IMR-90 (cell line): Measurements from ENCODE around the gene TNN. TPM values are rescaled to one million over a fixed set of nuclear protein-coding genes. Genes with fewer than 3 reads are reported as not detected.

Experiments
- ATAC-seq: fragments of 200-7000 bp; cut with Tn5 transposase; 2 replicates; pipeline ENCODE4 v1.9.1; 2020; ENCODE audit warnings: low read depth, mild to moderate bottlenecking, moderate library complexity
- BruUV-seq: library from RNA; stranded (reverse); fragments of 400-500 nt; replicated peaks from 2 replicates; lab custom pipeline; 2021; lab: Mats Ljungman, UMichigan
- CTCF ChIA-PET: fragments of 300-600 bp; formaldehyde crosslinking; extraction: SDS; loops from one replicate; lab custom pipeline; 2021; ENCODE audit warnings: antibody characterized with exemption; lab: Yijun Ruan, JAX
- POLR2A ChIA-PET: fragments of 300-600 bp; sonication (Branson Sonifier 250); formaldehyde crosslinking; loops from one replicate; lab custom pipeline; 2022; ENCODE audit warnings: antibody characterized with exemption; ENCODE audit not compliant: unreplicated experiment; lab: Charles Lee
- DNase-seq: peaks from one replicate; pipeline ENCODE4 v3.0.0; 2013
- H2AFZ ChIP-seq: replicated peaks from 2 replicates; pipeline ENCODE3; 2013; ENCODE audit warnings: low read length, mild to moderate bottlenecking; ENCODE audit not compliant: poor library complexity
- H2AK5ac ChIP-seq: 2 replicates; pipeline ENCODE4 v1.6.1; 2013; ENCODE audit warnings: low read depth, low read length, inconsistent platforms
- H2AK9ac ChIP-seq: replicated peaks from 2 replicates; pipeline ENCODE3; 2013; ENCODE audit warnings: mild to moderate bottlenecking, low read depth, low read length, moderate library complexity; ENCODE audit not compliant: poor library complexity
- H2BK120ac ChIP-seq: 2 replicates; pipeline ENCODE4 v1.6.1; 2013; ENCODE audit warnings: low read depth, low read length, inconsistent platforms
- H2BK15ac ChIP-seq: 3 replicates; pipeline ENCODE4 v1.6.1; 2013; ENCODE audit warnings: low read depth, low read length, inconsistent platforms
- H2BK20ac ChIP-seq: 2 replicates; pipeline ENCODE4 v1.6.1; 2013; ENCODE audit warnings: low read depth, mild to moderate bottlenecking, inconsistent platforms, low read length, moderate library complexity
- H2BK5ac ChIP-seq: 2 replicates; pipeline ENCODE4 v1.6.1; 2013; ENCODE audit warnings: mild to moderate bottlenecking, low read depth, low read length, inconsistent platforms; ENCODE audit not compliant: poor library complexity, severe bottlenecking
- H3K14ac ChIP-seq: replicated peaks from 2 replicates; pipeline ENCODE4 v1.6.1; 2013; ENCODE audit warnings: low read depth, low read length, inconsistent platforms
- H3K18ac ChIP-seq: 2 replicates; pipeline ENCODE4 v1.6.1; 2013; ENCODE audit warnings: low read depth, low read length, control low read depth
- H3K23ac ChIP-seq: 2 replicates; pipeline ENCODE4 v1.6.1; 2013; ENCODE audit warnings: low read depth, low read length, inconsistent platforms
- H3K27ac ChIP-seq: 2 replicates; pipeline ENCODE4 v1.5.1; 2013; ENCODE audit warnings: mild to moderate bottlenecking, control low read depth, low read length; ENCODE audit not compliant: insufficient read depth
- H3K27me3 ChIP-seq: 2 replicates; pipeline ENCODE4 v1.6.1; 2013; ENCODE audit warnings: low read length; ENCODE audit not compliant: control insufficient read depth, insufficient read depth
- H3K36me3 ChIP-seq: 2 replicates; pipeline ENCODE4 v1.6.1; 2013; ENCODE audit warnings: low read length, mixed read lengths; ENCODE audit not compliant: control insufficient read depth, insufficient read depth
- H3K4ac ChIP-seq: 2 replicates; pipeline ENCODE4 v1.6.1; 2013; ENCODE audit warnings: low read depth, low read length, inconsistent platforms
- H3K4me1 ChIP-seq: 2 replicates; pipeline ENCODE4 v1.6.1; 2013; ENCODE audit warnings: low read length, mixed read lengths; ENCODE audit not compliant: control insufficient read depth, insufficient read depth
- H3K4me2 ChIP-seq: 2 replicates; pipeline ENCODE4 v1.6.1; 2013; ENCODE audit warnings: low read depth, mild to moderate bottlenecking, control low read depth, low read length, moderate library complexity
- H3K4me3 ChIP-seq: 2 replicates; pipeline ENCODE4 v1.5.1; 2013; ENCODE audit warnings: low read depth, mild to moderate bottlenecking, control low read depth, low read length, moderate library complexity; ENCODE audit not compliant: insufficient read depth
- H3K56ac ChIP-seq: 2 replicates; pipeline ENCODE4 v1.6.1; 2013; ENCODE audit warnings: low read length, inconsistent platforms; ENCODE audit not compliant: insufficient read depth; ENCODE audit errors: extremely low read depth
- H3K79me1 ChIP-seq, 2 experiments: 2 replicates each; pipeline ENCODE4 v1.6.1; 2013; ENCODE audit warnings: low read length in 2 of 2, inconsistent platforms in 1 of 2, low read depth in 1 of 2
- H3K9ac ChIP-seq: 2 replicates; pipeline ENCODE4 v1.6.1; 2013; ENCODE audit warnings: low read depth, low read length, control low read depth
- H3K9me1 ChIP-seq: 2 replicates; pipeline ENCODE4 v1.6.1; 2013; ENCODE audit warnings: low read length, inconsistent platforms; ENCODE audit not compliant: insufficient read depth
- H3K9me3 ChIP-seq: 2 replicates; pipeline ENCODE4 v1.6.1; 2013; ENCODE audit warnings: low read length; ENCODE audit not compliant: control insufficient read depth, insufficient read depth
- H4K20me1 ChIP-seq: 2 replicates; pipeline ENCODE4 v1.6.1; 2013; ENCODE audit warnings: low read length, inconsistent platforms; ENCODE audit not compliant: insufficient read depth
- H4K5ac ChIP-seq: 2 replicates; pipeline ENCODE4 v1.6.1; 2013; ENCODE audit warnings: mild to moderate bottlenecking, low read depth, low read length, control low read depth
- H4K8ac ChIP-seq, 2 experiments: 2 replicates each; pipeline ENCODE4 v1.6.1; 2013; ENCODE audit warnings: low read depth in 2 of 2, low read length in 2 of 2, control low read depth in 1 of 2, inconsistent platforms in 1 of 2
- H4K91ac ChIP-seq: 2 replicates; pipeline ENCODE4 v1.6.1; 2013; ENCODE audit warnings: low read depth, low read length, inconsistent platforms; ENCODE audit not compliant: insufficient read depth
- BHLHE40 ChIP-seq: fragments of 150-350 bp; IDR thresholded peaks from 2 replicates; pipeline ENCODE4 v1.6.1; 2016; ENCODE audit warnings: mild to moderate bottlenecking, low read depth, low read length
- CEBPB ChIP-seq: IDR thresholded peaks from 2 replicates; pipeline ENCODE4 v1.6.1; 2012; ENCODE audit warnings: low read depth, low read length, improper control_type of control experiment
- MAFK ChIP-seq: IDR thresholded peaks from 2 replicates; pipeline ENCODE4 v1.6.1; 2012; ENCODE audit warnings: low read depth, low read length, improper control_type of control experiment
- MXI1 ChIP-seq: IDR thresholded peaks from 2 replicates; pipeline ENCODE4 v1.6.1; 2012; ENCODE audit warnings: low read depth, mild to moderate bottlenecking, low read length, moderate library complexity, borderline replicate concordance
- POLR2A ChIP-seq: IDR thresholded peaks from 2 replicates; pipeline ENCODE4 v1.6.1; 2012; ENCODE audit warnings: mild to moderate bottlenecking, low read depth, low read length
- SMC3 ChIP-seq: fragments of 150-350 bp; IDR thresholded peaks from 2 replicates; pipeline ENCODE4 v1.6.1; 2016; ENCODE audit warnings: low read depth, mild to moderate bottlenecking, antibody characterized with exemption, low read length, moderate library complexity
- WGBS, 2 experiments: methylation state at CpG; one replicate each; pipeline versions ENCODE4 v1.1.5 to v1.1.7; 2013; ENCODE audit warnings: missing lambda C conversion rate in 2 of 2; ENCODE audit not compliant: insufficient read length in 1 of 2; ENCODE audit errors: extremely low coverage in 2 of 2; 5-methylcytosine and 5-hydroxymethylcytosine counted together
- dilution Hi-C: fragments of 300-500 bp; cut with HindIII; formaldehyde crosslinking; loops from one replicate; pipeline ENCODE4 v1.14.3; 2018; ENCODE audit warnings: low sequenced_read_pairs; ENCODE audit not compliant: unreplicated experiment
- in situ Hi-C: fragments of 300-500 bp; cut with MboI; formaldehyde crosslinking; loops from 3 replicates; pipeline ENCODE4 v1.14.3; 2019; ENCODE audit warnings: low sequenced_read_pairs, inconsistent platforms, mixed read lengths
- intact Hi-C: fragments of 100-400 bp; cut with micrococcal nuclease; formaldehyde crosslinking; loops from 2 replicates; pipeline ENCODE4 v1.10.0; 2022
- polyA plus RNA-seq, 3 experiments: library from polyadenylated mRNA; depleted of rRNA; stranded (reverse); fragments of >200 nt; gene quantifications; 2 replicates each; pipeline ENCODE4 v1.2.3, GENCODE V29; 2012; ENCODE audit warnings: low replicate concordance in 1 of 3
- total RNA-seq: library from RNA; depleted of rRNA; stranded (reverse); fragments of >200 nt; gene quantifications from 2 replicates; pipeline ENCODE4 v1.2.3, GENCODE V29; 2012
- TF ChIP-seq, protein P1 (sequence below): fragments of 150-350 bp; IDR thresholded peaks from 2 replicates; pipeline ENCODE4 v1.6.1; 2016; ENCODE audit warnings: low read depth, mild to moderate bottlenecking, low read length, moderate library complexity, borderline replicate concordance

The TNN gene
- total and polyA plus RNA-seq, 2 of the 4 experiments (the other 2 are of a cell fraction): not detected

DNA sequence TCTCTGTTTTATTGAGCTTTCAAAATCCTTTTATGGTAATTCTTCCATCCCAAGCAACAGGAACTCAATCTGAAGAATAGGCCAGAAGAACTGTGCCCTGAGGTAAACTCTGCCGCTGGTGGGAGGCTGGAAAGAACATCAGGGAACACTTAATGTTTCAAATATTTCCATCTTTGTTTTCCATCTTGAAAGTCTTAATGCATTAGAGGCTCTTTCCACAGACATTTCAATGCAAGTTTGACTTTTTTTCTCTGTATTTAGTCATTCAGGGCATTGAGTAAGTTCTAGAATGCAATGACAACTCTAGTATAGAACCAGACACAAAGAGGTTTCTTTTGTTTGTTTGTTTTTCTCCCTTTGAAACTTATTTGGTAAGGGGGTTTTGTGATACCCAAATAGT is 63.5 kb downstream of the TNN start:
- Histone ChIP-seq H3K9ac (no peak overlapping the region), H4K8ac (no peak overlapping the region), H2AK5ac (no peak overlapping the region), H4K91ac (no peak overlapping the region), H2AK9ac (no peak overlapping the region), H3K9me1 (no peaks in the 10 kb centered on the region), H3K4me3 (no peak overlapping the region), H3K9me3 (no peaks in the 10 kb centered on the region), H4K20me1 (no peaks in the 10 kb centered on the region), H3K79me1 (no peaks in the 10 kb centered on the region), H2BK120ac (no peak overlapping the region), H2AFZ (no peak overlapping the region), H3K18ac (no peak overlapping the region), H2BK5ac (no peak overlapping the region), H3K27ac (no peak overlapping the region), H3K4ac (no peak overlapping the region), H3K56ac (no peak overlapping the region), H3K27me3 (no peaks in the 10 kb centered on the region), H3K23ac (no peak overlapping the region), H3K4me1 (peaks cover 2% of the 10 kb centered on the region; the same call in 1 of the 2 replicates), H4K5ac (no peak overlapping the region), H3K4me2 (no peak overlapping the region), H2BK15ac (no peak overlapping the region), H3K36me3 (no peaks in the 10 kb centered on the region), H3K14ac (no peak overlapping the region), H2BK20ac (no peak overlapping the region)
- TF ChIP-seq SMC3 (no peak), MXI1 (no peak), BHLHE40 (no peak), CEBPB (no peak), MAFK (no peak), POLR2A (no peak)
- TF ChIP-seq, protein P1, sequence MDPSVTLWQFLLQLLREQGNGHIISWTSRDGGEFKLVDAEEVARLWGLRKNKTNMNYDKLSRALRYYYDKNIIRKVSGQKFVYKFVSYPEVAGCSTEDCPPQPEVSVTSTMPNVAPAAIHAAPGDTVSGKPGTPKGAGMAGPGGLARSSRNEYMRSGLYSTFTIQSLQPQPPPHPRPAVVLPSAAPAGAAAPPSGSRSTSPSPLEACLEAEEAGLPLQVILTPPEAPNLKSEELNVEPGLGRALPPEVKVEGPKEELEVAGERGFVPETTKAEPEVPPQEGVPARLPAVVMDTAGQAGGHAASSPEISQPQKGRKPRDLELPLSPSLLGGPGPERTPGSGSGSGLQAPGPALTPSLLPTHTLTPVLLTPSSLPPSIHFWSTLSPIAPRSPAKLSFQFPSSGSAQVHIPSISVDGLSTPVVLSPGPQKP: no peak
- CTCF ChIA-PET: interaction anchor here (1.2 kb wide), 1 partner anchor 101 kb away, joined by 3 read pairs; no protein-coding TSS in a partner anchor
- DNase-seq: no peak
- BruUV-seq: no TSS peak
- no CpG with 5 or more reads among the region's 1 CpG for WGBS, 2 experiments
- intact Hi-C loops (no loop called here), dilution Hi-C loops (no loop called here), in situ Hi-C loops (no loop called here)
- no peak for ATAC-seq
- POLR2A ChIA-PET: no interaction called here
